ENCODE results near the gene TMEM25. TPM values are rescaled to one million over a fixed set of nuclear protein-coding genes. Genes with fewer than 3 reads are reported as not detected.
"Not testable (repeated sequence)": the region's sequence is repeated elsewhere in the genome, so short reads cannot be mapped to it uniquely, and the experiment has no call there.

The TMEM25 gene
- total RNA-seq, 2 donors from 2014 or later = 15.6 to 16.5 TPM

GRCh38 chr11:118560806-118561205 lies 29.8 kb downstream of the TMEM25 start:
- no peak for DNase-seq (ENCODE audit: low spot score)
- Histone ChIP-seq H3K27me3 (no peaks in the 10 kb centered on the region), H3K27ac (no peak overlapping the region), H3K4me1 (peaks cover 0 to 14% of the 10 kb centered on the region in 2 donors), H3K36me3 (peaks cover 26% of the 10 kb centered on the region), H3K9me3 (no peaks in the 10 kb centered on the region), H3K4me3 (no peak overlapping the region)
- TF ChIP-seq CTCF (IDR thresholded peaks at IDR 0.05) = no peak

DNA sequence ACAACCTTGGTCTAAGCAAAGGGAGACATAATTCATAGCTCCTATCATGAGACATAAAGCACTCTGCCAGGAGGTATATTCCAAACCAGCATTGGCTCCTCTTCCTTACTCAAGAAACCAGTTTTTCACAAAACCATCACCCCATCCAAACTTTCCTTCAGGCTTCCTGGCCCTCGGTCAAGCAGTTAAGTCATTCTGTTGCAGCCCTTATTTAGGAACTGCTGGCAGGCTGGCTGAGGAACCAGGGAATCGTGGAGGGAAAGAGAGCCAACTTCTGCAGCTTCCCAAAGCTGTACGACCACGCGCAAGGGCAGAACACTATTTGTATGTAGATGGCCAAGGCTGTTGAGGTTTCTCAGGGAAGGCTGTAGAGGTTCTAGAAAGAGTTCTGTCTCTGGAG lies 34.1 kb downstream of the TMEM25 start:
- peak overlapping the region; percentile 74 to 85 for H3K27ac ChIP-seq
- DNase-seq (ENCODE audit: low spot score) = no peak
- H3K4me3 ChIP-seq = peak overlapping the region; percentile 53 to 63
- H3K36me3 ChIP-seq = no peaks in the 10 kb centered on the region
- no peaks in the 10 kb centered on the region for H3K9me3 ChIP-seq
- no peak for TF ChIP-seq CTCF (IDR thresholded peaks at IDR 0.05)
- H3K4me1 ChIP-seq = peaks cover 0 to 14% of the 10 kb centered on the region in 2 donors
- no peaks in the 10 kb centered on the region for H3K27me3 ChIP-seq

- Histone ChIP-seq H3K36me3 (no peaks in the 10 kb centered on the region), H3K27me3 (no peaks in the 10 kb centered on the region), H3K4me1 (peaks cover 0 to 30% of the 10 kb centered on the region in 2 donors), H3K27ac (no peak overlapping the region), H3K4me3 (no peak overlapping the region), H3K9me3 (no peaks in the 10 kb centered on the region)
- DNase-seq (ENCODE audit: low spot score) = no peak
- no peak for TF ChIP-seq CTCF (IDR thresholded peaks at IDR 0.05)
Measured at GRCh38 chr11:118569670-118570069, 38.7 kb downstream of the TMEM25 start.

GRCh38 chr11:118570787-118571186 lies 39.8 kb downstream of the TMEM25 start:
- Histone ChIP-seq H3K27me3 (no peaks in the 10 kb centered on the region), H3K4me3 (no peak overlapping the region), H3K9me3 (no peaks in the 10 kb centered on the region), H3K36me3 (no peaks in the 10 kb centered on the region), H3K27ac (no peak overlapping the region), H3K4me1 (peaks cover 0 to 31% of the 10 kb centered on the region in 2 donors)
- DNase-seq (ENCODE audit: low spot score) = no peak
- TF ChIP-seq CTCF (IDR thresholded peaks at IDR 0.05) = no peak

DNA sequence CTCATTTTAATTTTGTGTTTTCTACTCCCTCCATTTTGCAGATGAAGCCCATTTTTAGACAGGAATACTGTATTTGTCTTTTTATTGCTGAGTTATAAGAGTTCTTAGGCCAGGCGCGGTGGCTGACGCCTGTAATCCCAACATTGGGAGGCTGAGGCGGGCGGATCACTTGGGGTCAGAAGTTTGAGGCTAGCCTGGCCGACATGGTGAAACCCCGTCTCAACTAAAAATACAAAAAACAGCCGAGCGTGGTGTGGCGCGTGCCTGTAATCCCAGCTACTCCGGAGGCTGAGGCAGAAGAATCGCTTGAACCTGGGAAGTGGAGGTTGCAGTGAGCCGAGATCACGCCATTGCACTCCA lies 40.7 kb downstream of the TMEM25 start:
- not testable (repeated sequence) for H3K36me3 ChIP-seq; H3K9me3 ChIP-seq; H3K27me3 ChIP-seq; DNase-seq (ENCODE audit: low spot score)
- Histone ChIP-seq H3K4me3 (peak overlapping the region; percentile 82 to 97), H3K27ac (peak overlapping the region; percentile 95 to 99), H3K4me1 (peaks cover 0 to 36% of the 10 kb centered on the region in 2 donors)

DNA sequence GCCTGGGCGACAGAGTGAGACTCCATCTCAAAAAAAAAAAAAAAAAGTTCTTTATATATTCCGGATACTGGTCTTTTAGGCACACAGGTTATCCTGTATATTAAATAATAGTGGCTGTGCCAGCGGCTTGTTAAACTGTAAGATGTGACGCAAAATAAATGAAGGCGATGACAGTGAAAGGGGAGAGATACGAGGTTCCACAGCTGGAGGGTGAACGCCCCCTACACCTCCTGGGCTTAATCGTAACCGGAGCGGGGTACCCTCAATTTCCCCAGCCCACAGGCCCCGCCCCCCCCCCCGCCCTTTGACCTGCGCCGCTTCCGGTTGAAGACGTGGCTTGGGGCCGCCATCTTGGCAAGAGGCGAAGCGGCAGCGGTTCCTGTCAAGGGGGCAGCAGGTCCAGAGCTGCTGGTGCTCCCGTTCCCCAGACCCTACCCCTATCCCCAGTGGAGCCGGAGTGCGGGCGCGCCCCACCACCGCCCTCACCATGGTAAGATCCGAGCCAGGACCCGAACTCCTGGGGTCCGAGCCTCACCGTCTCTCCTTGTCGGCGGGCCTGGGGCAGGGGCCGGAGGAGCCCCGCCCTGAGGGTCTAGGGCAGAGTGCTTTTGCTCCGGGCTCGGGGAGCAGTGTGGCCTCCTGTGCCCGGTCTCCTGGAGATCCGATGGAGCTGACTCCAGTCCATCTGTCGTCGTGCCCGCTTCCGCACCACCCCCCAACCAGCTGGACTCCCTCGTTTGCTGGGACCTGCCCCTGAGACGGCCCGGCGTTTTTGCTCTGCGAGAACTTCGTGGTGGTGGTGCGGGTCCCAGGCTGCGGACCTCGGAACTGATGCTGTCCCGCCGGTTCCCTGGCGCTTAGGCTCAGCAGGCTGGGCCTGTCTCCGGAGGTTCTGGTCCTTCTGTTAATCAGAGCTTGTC lies 41.3 kb downstream of the TMEM25 start, which contains the start of gene ARCN1:
Gene ARCN1 (plus strand): TSS at position 349 of the 920 bp plus-strand sequence. CDS start 139 bp downstream, at position 488.
- peaks cover 0 to 42% of the 10 kb centered on the region in 2 donors for H3K4me1 ChIP-seq
- TF ChIP-seq CTCF (IDR thresholded peaks at IDR 0.05) = no peak
- H3K9me3 ChIP-seq = no peaks in the 10 kb centered on the region
- peak within 1 kb of the TSS; percentile 82 to 97 for H3K4me3 ChIP-seq
- H3K27ac ChIP-seq = peak within 1 kb of the TSS; percentile 95 to 99
- no peaks in the 10 kb centered on the region for H3K36me3 ChIP-seq
- DNase-seq (ENCODE audit: low spot score) = peak; percentile 77
- H3K27me3 ChIP-seq = no peaks in the 10 kb centered on the region

Measured in right atrium auricular region (tissue), 2 donors.